Measurements from ENCODE around the gene CD96. TPM values are rescaled to one million over a fixed set of nuclear protein-coding genes. Genes with fewer than 3 reads are reported as not detected.

Gene CD96
- total RNA-seq, 1 donor from 2014 or later = not detected

DNA sequence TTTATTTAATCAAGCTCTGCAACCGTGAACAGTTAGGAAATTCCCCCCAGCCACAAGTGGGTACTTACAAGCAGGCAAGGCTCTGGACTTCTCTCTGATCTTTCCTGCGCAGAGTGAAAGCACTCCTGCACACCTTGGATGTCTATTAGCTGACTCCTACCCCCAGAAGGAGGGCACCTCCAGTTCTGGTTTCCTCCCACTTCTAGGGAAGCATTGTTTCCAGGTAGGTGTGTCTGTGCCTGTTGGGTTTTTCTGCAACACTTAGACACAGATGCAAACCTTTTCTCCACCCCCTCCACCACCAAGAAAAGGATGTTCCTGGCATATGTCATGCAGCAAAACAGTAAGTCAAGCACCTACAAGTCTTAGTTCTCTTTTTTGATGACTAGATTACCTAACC, 53.2 kb downstream of the CD96 start, which contains the start of gene ZBED2:
ZBED2 (minus strand) TSS at position 115 of the 400 bp plus-strand sequence. CDS start 1,145 bp downstream, outside the sequence.
- no peak within 1 kb of the TSS for H3K4me3 Mint-ChIP-seq (ENCODE audit: unreplicated experiment)

DNA sequence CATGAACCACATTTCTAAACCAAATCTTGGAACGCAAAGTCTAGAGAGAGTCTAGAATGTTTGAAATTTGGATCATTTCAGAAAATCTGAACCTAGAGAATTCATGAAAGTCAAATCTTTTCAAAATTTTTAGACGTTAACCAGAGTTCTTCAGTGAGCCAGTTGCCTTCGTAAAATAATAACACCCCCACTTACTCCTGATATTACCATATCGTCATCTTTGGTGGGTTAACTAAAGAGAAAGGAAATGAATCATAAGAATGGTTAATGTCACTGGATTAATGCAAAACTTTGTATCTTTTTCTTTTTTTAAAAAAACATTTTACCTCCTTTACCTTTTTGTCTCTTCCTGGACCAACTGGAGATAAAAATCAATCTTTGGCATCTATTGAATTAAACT, 54.3 kb downstream of the CD96 start:
- no peak for DNase-seq (ENCODE audit: extremely low spot score, unreplicated experiment)
- Mint-ChIP-seq H3K9me3 (ENCODE audit: unreplicated experiment) (no peaks in the 10 kb centered on the region), H3K4me3 (ENCODE audit: unreplicated experiment) (no peak overlapping the region), H3K4me1 (ENCODE audit: unreplicated experiment) (peaks cover 57% of the 10 kb centered on the region), H3K36me3 (ENCODE audit: unreplicated experiment) (no peaks in the 10 kb centered on the region), H3K27ac (ENCODE audit: unreplicated experiment) (no peak overlapping the region), H3K27me3 (ENCODE audit: unreplicated experiment) (no peaks in the 10 kb centered on the region)
- TF ChIP-seq, protein P1, sequence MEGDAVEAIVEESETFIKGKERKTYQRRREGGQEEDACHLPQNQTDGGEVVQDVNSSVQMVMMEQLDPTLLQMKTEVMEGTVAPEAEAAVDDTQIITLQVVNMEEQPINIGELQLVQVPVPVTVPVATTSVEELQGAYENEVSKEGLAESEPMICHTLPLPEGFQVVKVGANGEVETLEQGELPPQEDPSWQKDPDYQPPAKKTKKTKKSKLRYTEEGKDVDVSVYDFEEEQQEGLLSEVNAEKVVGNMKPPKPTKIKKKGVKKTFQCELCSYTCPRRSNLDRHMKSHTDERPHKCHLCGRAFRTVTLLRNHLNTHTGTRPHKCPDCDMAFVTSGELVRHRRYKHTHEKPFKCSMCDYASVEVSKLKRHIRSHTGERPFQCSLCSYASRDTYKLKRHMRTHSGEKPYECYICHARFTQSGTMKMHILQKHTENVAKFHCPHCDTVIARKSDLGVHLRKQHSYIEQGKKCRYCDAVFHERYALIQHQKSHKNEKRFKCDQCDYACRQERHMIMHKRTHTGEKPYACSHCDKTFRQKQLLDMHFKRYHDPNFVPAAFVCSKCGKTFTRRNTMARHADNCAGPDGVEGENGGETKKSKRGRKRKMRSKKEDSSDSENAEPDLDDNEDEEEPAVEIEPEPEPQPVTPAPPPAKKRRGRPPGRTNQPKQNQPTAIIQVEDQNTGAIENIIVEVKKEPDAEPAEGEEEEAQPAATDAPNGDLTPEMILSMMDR (IDR thresholded peaks at IDR 0.05) = no peak

More for the DNA sequence above, 53.2 kb downstream of the CD96 start, which contains the start of gene ZBED2:
- TF ChIP-seq, protein P1 (IDR thresholded peaks at IDR 0.05) = no peak
- H3K9me3 Mint-ChIP-seq (ENCODE audit: unreplicated experiment) = no peaks in the 10 kb centered on the region
- H3K27ac Mint-ChIP-seq (ENCODE audit: unreplicated experiment) = peak within 1 kb of the TSS; percentile 66
- DNase-seq (ENCODE audit: extremely low spot score, unreplicated experiment) = no peak
- H3K4me1 Mint-ChIP-seq (ENCODE audit: unreplicated experiment) = peaks cover 55% of the 10 kb centered on the region
- H3K36me3 Mint-ChIP-seq (ENCODE audit: unreplicated experiment) = no peaks in the 10 kb centered on the region
- H3K27me3 Mint-ChIP-seq (ENCODE audit: unreplicated experiment) = no peaks in the 10 kb centered on the region

DNA sequence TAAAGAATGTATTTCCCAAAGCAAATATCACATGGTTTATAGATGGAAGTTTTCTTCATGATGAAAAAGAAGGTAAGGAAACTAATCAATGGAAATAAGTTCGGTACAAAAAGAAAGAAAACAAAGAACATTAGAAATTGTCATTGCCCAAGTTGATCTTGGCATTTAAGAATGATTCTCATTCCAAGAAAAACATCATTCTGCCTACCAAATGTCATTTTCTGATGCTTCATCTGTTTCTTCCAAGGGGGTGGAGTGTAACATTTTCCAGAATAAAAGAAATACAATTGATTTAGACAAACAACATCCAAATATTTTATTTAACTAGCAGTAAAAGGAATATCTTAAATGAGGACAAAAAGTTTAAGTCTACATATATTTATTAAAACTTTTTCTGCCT, 56.1 kb downstream of the CD96 start:
- TF ChIP-seq, protein P1 (IDR thresholded peaks at IDR 0.05) = no peak
- Mint-ChIP-seq H3K27ac (ENCODE audit: unreplicated experiment) (peak overlapping the region; percentile 45), H3K9me3 (ENCODE audit: unreplicated experiment) (no peaks in the 10 kb centered on the region), H3K27me3 (ENCODE audit: unreplicated experiment) (no peaks in the 10 kb centered on the region), H3K4me1 (ENCODE audit: unreplicated experiment) (peaks cover 45% of the 10 kb centered on the region), H3K36me3 (ENCODE audit: unreplicated experiment) (no peaks in the 10 kb centered on the region), H3K4me3 (ENCODE audit: unreplicated experiment) (no peak overlapping the region)
- no peak for DNase-seq (ENCODE audit: extremely low spot score, unreplicated experiment)

DNA sequence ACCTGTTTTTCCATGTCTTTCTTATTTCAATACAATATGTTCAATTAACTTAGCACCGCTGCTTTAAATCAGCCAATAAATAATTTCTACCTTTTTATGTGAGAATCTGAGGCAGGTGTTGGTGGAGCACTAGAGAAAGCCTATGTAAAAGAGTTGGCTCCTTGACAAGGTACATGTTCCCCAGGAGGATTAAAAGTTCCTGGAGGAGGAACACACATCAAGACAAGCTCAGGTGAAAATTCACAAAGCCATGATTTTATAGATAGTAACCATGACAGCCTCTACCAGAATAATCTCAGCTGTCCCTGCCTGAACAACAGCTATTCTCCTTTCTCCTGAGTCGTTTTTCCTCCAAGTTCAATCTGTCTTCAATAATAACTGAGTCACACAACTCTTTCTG, 56.6 kb downstream of the CD96 start:
- H3K27ac Mint-ChIP-seq (ENCODE audit: unreplicated experiment) = peak overlapping the region; percentile 45
- no peaks in the 10 kb centered on the region for H3K9me3 Mint-ChIP-seq (ENCODE audit: unreplicated experiment)

DNA sequence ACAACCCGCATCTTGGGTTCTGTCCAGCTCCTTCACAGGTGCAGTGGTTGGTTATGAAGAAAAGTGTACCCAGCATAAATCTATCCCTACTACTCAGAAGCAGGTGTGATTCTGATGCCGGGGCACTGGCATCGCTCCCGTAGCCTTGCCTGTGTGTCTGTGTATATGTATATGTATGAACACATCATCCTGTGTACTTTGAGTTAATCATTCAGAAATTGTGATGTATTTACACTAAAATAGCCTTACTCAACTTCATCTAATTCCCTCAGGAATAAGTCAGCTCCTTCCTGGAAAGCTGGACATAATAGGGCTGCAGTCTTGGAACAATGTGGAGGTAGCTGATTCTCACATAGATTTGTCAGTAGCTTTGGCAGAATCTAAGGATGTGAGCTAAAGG, 59.8 kb downstream of the CD96 start:
- Mint-ChIP-seq H3K9me3 (ENCODE audit: unreplicated experiment) (no peaks in the 10 kb centered on the region), H3K4me1 (ENCODE audit: unreplicated experiment) (peaks cover 30% of the 10 kb centered on the region), H3K27ac (ENCODE audit: unreplicated experiment) (no peak overlapping the region), H3K36me3 (ENCODE audit: unreplicated experiment) (no peaks in the 10 kb centered on the region), H3K27me3 (ENCODE audit: unreplicated experiment) (no peaks in the 10 kb centered on the region), H3K4me3 (ENCODE audit: unreplicated experiment) (no peak overlapping the region)
- no peak for DNase-seq (ENCODE audit: extremely low spot score, unreplicated experiment)
- TF ChIP-seq, protein P1 (IDR thresholded peaks at IDR 0.05) = no peak

More for the DNA sequence above, 56.6 kb downstream of the CD96 start:
- Mint-ChIP-seq H3K36me3 (ENCODE audit: unreplicated experiment) (no peaks in the 10 kb centered on the region), H3K4me3 (ENCODE audit: unreplicated experiment) (no peak overlapping the region), H3K4me1 (ENCODE audit: unreplicated experiment) (peaks cover 45% of the 10 kb centered on the region), H3K27me3 (ENCODE audit: unreplicated experiment) (no peaks in the 10 kb centered on the region)
- TF ChIP-seq, protein P1 (IDR thresholded peaks at IDR 0.05) = no peak
- DNase-seq (ENCODE audit: extremely low spot score, unreplicated experiment) = no peak
